ENCODE results near the gene ARL4D. TPM values are rescaled to one million over a fixed set of nuclear protein-coding genes. Genes with fewer than 3 reads are reported as not detected.

The ARL4D gene
- total and polyA plus RNA-seq, 2 of the 4 experiments (the other 2 are of a cell fraction), result 12.5 to 30.7 TPM

DNA sequence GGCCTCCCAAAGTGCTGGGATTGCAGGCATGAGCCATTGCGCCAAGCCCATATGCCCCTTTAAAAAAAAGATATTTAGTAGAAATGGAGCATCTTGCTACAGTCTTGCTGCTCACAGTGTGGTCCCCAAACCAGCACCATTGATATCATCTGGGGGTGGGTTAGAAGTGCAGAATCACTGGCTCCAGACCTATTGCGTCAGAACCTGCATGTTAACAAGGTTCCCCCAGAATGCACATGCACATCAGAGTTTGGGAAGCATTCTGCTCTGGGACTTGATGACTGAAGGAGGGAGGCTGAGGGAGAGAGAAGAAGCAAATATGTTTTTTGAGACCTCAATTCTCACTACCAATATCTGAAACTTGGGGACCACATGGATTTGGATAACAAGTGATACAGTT is 16.0 kb upstream of the ARL4D start:
- H3K27ac ChIP-seq (ENCODE audit: insufficient read depth, low read length), result no peak overlapping the region
- no peak overlapping the region for H3K56ac ChIP-seq (ENCODE audit: extremely low read depth, insufficient read depth, low read length)
- no peak overlapping the region for H3K4ac ChIP-seq (ENCODE audit: low read depth, low read length)
- no peaks in the 10 kb centered on the region; the same call in 1 of the 2 replicates for H3K27me3 ChIP-seq (ENCODE audit: control insufficient read depth, insufficient read depth, low read length)
- no peak overlapping the region for H3K4me3 ChIP-seq (ENCODE audit: insufficient read depth, low read depth, low read length)
- H2BK120ac ChIP-seq (ENCODE audit: low read depth, low read length), result no peak overlapping the region
- DNase-seq (no peak), ATAC-seq (ENCODE audit: low read depth) (no peak)
- H3K14ac ChIP-seq (replicated peaks; ENCODE audit: low read depth, low read length), result no peak overlapping the region
- H3K4me2 ChIP-seq (ENCODE audit: low read depth, low read length), result no peak overlapping the region
- peaks cover 22% of the 10 kb centered on the region for H3K9me3 ChIP-seq (ENCODE audit: control insufficient read depth, insufficient read depth, low read length)
- H3K9ac ChIP-seq (ENCODE audit: low read depth, low read length), result no peak overlapping the region
- H4K5ac ChIP-seq (ENCODE audit: low read depth, low read length), result no peak overlapping the region
- intact Hi-C loops (cut with micrococcal nuclease) (no loop called here), dilution Hi-C loops (cut with HindIII; ENCODE audit: low sequenced_read_pairs, unreplicated experiment) (no loop called here), in situ Hi-C loops (cut with MboI; ENCODE audit: low sequenced_read_pairs) (no loop called here)
- WGBS, 2 experiments (ENCODE audit: extremely low coverage in 2 of 2, insufficient read length in 1 of 2), result 100% methylated on average over 1 of the region's 2 CpGs; no CpG with 5 or more reads in 1 of the 2 experiments
- H3K23ac ChIP-seq (ENCODE audit: low read depth, low read length), result no peak overlapping the region
- H4K91ac ChIP-seq (ENCODE audit: insufficient read depth, low read depth, low read length), result no peak overlapping the region
- H2AK5ac ChIP-seq (ENCODE audit: low read depth, low read length), result no peak overlapping the region
- H3K9me1 ChIP-seq (ENCODE audit: insufficient read depth, low read length), result 0 out of 2 replicates have a peak, but pooled peaks cover 3% of the 10 kb centered on the region
- H2BK15ac ChIP-seq (ENCODE audit: low read depth, low read length), result no peak overlapping the region
- no peak overlapping the region for H2AFZ ChIP-seq (replicated peaks; ENCODE audit: low read length, poor library complexity)
- no TSS peak for BruUV-seq (replicated peaks)
- H2AK9ac ChIP-seq (replicated peaks; ENCODE audit: low read depth, low read length, poor library complexity), result no peak overlapping the region
- peaks cover 0 to 2% of the 10 kb centered on the region in 2 experiments; a peak in 1 of 4 replicates for H3K79me1 ChIP-seq (ENCODE audit: low read depth in 1 of 2, low read length in 2 of 2)
- POLR2A ChIA-PET (ENCODE audit: unreplicated experiment), result no interaction called here
- CTCF ChIA-PET, result no interaction called here
- no peak overlapping the region for H2BK5ac ChIP-seq (ENCODE audit: low read depth, low read length, poor library complexity, severe bottlenecking)
- H4K20me1 ChIP-seq (ENCODE audit: insufficient read depth, low read length), result no peaks in the 10 kb centered on the region
- H4K8ac ChIP-seq (ENCODE audit: low read depth in 2 of 2, low read length in 2 of 2), result no peak overlapping the region
- no peaks in the 10 kb centered on the region for H3K36me3 ChIP-seq (ENCODE audit: control insufficient read depth, insufficient read depth, low read length)
- no peak overlapping the region for H2BK20ac ChIP-seq (ENCODE audit: low read depth, low read length)
- H3K4me1 ChIP-seq (ENCODE audit: control insufficient read depth, insufficient read depth, low read length), result no peaks in the 10 kb centered on the region
- H3K18ac ChIP-seq (ENCODE audit: low read depth, low read length), result no peak overlapping the region
- TF ChIP-seq CHD1 (IDR thresholded peaks at IDR 0.05; ENCODE audit: low read depth, low read length), result no peak
- no peak for TF ChIP-seq USF2 (IDR thresholded peaks at IDR 0.05; ENCODE audit: low read depth, low read length)
- TF ChIP-seq CEBPB (IDR thresholded peaks at IDR 0.05; ENCODE audit: low read depth, low read length), result peak; percentile 58
- TF ChIP-seq RCOR1 (IDR thresholded peaks at IDR 0.05; ENCODE audit: insufficient replicate concordance, low read length), result no peak
- no peak for TF ChIP-seq MXI1 (IDR thresholded peaks at IDR 0.05; ENCODE audit: borderline replicate concordance, low read depth, low read length)
- no peak for TF ChIP-seq NFE2L2 (IDR thresholded peaks at IDR 0.05; ENCODE audit: low read depth, low read length)
